SK-N-SH (cell line): ENCODE measurements around the gene RAB11FIP5. TPM values are rescaled to one million over a fixed set of nuclear protein-coding genes. Genes with fewer than 3 reads are reported as not detected.

Experiments
- CTCF ChIA-PET: fragments of 300-600, 350-600 bp; formaldehyde crosslinking; extraction: SDS; loops from one replicate; lab custom pipeline; 2021; lab: Yijun Ruan, JAX
- POLR2A ChIA-PET: fragments of 350-600 bp; sonication (Branson Sonifier 250); formaldehyde crosslinking; extraction: SDS; loops from one replicate; lab custom pipeline; 2020; ENCODE audit warnings: antibody characterized with exemption, inconsistent platforms; lab: Yijun Ruan, JAX
- DNase-seq: peaks from one replicate; pipeline ENCODE4 v3.0.0; 2012
- H2AFZ ChIP-seq: fragments of 200-600 bp; sonication (generic); 2 replicates; pipeline ENCODE4 v1.8.1; 2016; ENCODE audit warnings: antibody characterized with exemption, mild to moderate bottlenecking, low read depth
- H3F3A ChIP-seq: fragments of 200-600 bp; sonication (generic); replicated peaks from 2 replicates; pipeline ENCODE3; 2016; ENCODE audit warnings: antibody characterized with exemption, mild to moderate bottlenecking; ENCODE audit not compliant: insufficient read depth
- H3K27ac ChIP-seq, 2 experiments: fragments of 200-500 bp in 1 of 2; fragments of 200-600 bp in 1 of 2; sonication (Bioruptor generic) in 1 of 2; sonication (generic), shearing (Covaris generic) in 1 of 2; 2 replicates each; pipeline versions ENCODE4 v1.5.1 to v1.6.1; 2014 to 2016; ENCODE audit warnings: low read depth in 2 of 2, inconsistent platforms in 1 of 2, low read length in 1 of 2, mild to moderate bottlenecking in 1 of 2, mixed read lengths in 1 of 2
- H3K27me3 ChIP-seq: fragments of 200-600 bp; sonication (generic), shearing (Covaris generic); 2 replicates; pipeline ENCODE4 v1.6.1; 2016; ENCODE audit warnings: mixed run types; ENCODE audit not compliant: insufficient read depth
- H3K36me3 ChIP-seq, 2 experiments: fragments of 200-500 bp in 1 of 2; fragments of 200-600 bp in 1 of 2; sonication (Bioruptor generic) in 1 of 2; sonication (generic) in 1 of 2; replicated peaks in 1 of 2; 2 replicates each; pipeline versions ENCODE3 to v1.5.1; 2014 to 2016; ENCODE audit warnings: low read length in 1 of 2, mild to moderate bottlenecking in 1 of 2; ENCODE audit not compliant: insufficient read depth in 2 of 2, control insufficient read depth in 1 of 2
- H3K4me1 ChIP-seq, 2 experiments: fragments of 200-500 bp in 1 of 2; fragments of 200-600 bp in 1 of 2; sonication (Bioruptor generic) in 1 of 2; sonication (generic), shearing (Covaris generic) in 1 of 2; 2 replicates each; pipeline versions ENCODE4 v1.5.1 to v1.6.1; 2014 to 2016; ENCODE audit warnings: low read depth in 1 of 2, low read length in 1 of 2, mixed run types in 1 of 2; ENCODE audit not compliant: insufficient read depth in 2 of 2, control insufficient read depth in 1 of 2
- H3K4me2 ChIP-seq: fragments of 200-600 bp; sonication (generic), shearing (Covaris generic); 2 replicates; pipeline ENCODE4 v1.6.1; 2017; ENCODE audit warnings: mixed run types
- H3K4me3 ChIP-seq, 2 experiments: fragments of 200-500 bp in 1 of 2; fragments of 200-600 bp in 1 of 2; sonication (Bioruptor generic) in 1 of 2; sonication (generic), shearing (Covaris generic) in 1 of 2; 2 replicates each; pipeline versions ENCODE4 v1.5.1 to v1.8.1; 2014 to 2016; ENCODE audit warnings: low read depth in 2 of 2, inconsistent platforms in 1 of 2, low read length in 1 of 2, mild to moderate bottlenecking in 1 of 2, mixed read lengths in 1 of 2, moderate library complexity in 1 of 2
- H3K79me2 ChIP-seq: fragments of 200-600 bp; sonication (generic); 2 replicates; pipeline ENCODE4 v1.8.1; 2017; ENCODE audit warnings: mild to moderate bottlenecking; ENCODE audit not compliant: insufficient read depth
- H3K9ac ChIP-seq: fragments of 200-600 bp; sonication (generic); 2 replicates; pipeline ENCODE4 v1.6.1; 2017; ENCODE audit warnings: mixed run types
- H3K9me2 ChIP-seq: fragments of 200-600 bp; sonication (generic); 2 replicates; pipeline ENCODE4 v1.6.1; 2017; ENCODE audit warnings: mixed run types
- H3K9me3 ChIP-seq: fragments of 200-600 bp; sonication (generic); 2 replicates; pipeline ENCODE4 v1.6.1; 2017; ENCODE audit warnings: mixed run types, mild to moderate bottlenecking, moderate library complexity
- H4K20me1 ChIP-seq: fragments of 200-600 bp; sonication (generic); 2 replicates; pipeline ENCODE4 v1.6.1; 2017; ENCODE audit warnings: mild to moderate bottlenecking, mixed run types; ENCODE audit not compliant: insufficient read depth
- CTCF ChIP-seq: fragments of 200-600 bp; sonication (generic); IDR thresholded peaks from 2 replicates; pipeline ENCODE4 v1.6.1; 2017; ENCODE audit warnings: antibody characterized with exemption, mild to moderate bottlenecking, moderate library complexity
- EP300 ChIP-seq, 2 experiments: IDR thresholded peaks; 2 replicates each; pipeline versions ENCODE4 v1.4.0 to v1.6.1; 2012; ENCODE audit warnings: borderline replicate concordance in 1 of 2, low read depth in 1 of 2, low read length in 1 of 2
- EZH2phosphoT487 ChIP-seq: fragments of 200-600 bp; sonication (generic); IDR thresholded peaks from 2 replicates; pipeline ENCODE4 v1.6.1; 2017; ENCODE audit warnings: low read depth, mixed run types, mild to moderate bottlenecking, antibody characterized with exemption, moderate library complexity, borderline replicate concordance
- FOSL2 ChIP-seq: IDR thresholded peaks from 2 replicates; pipeline ENCODE4 v1.4.0; 2012; ENCODE audit warnings: low read depth, mild to moderate bottlenecking, moderate library complexity, borderline replicate concordance
- FOXM1 ChIP-seq: IDR thresholded peaks from 2 replicates; pipeline ENCODE4 v1.4.0; 2012; ENCODE audit warnings: low read depth, mild to moderate bottlenecking
- JUND ChIP-seq: IDR thresholded peaks from 2 replicates; pipeline ENCODE4 v1.4.0; 2012
- MAX ChIP-seq: IDR thresholded peaks from 2 replicates; pipeline ENCODE4 v1.4.0; 2012; ENCODE audit warnings: low read depth
- MEF2A ChIP-seq: IDR thresholded peaks from 2 replicates; pipeline ENCODE4 v1.4.0; 2012; ENCODE audit warnings: low read depth, borderline replicate concordance
- MXI1 ChIP-seq: IDR thresholded peaks from 2 replicates; pipeline ENCODE4 v1.6.1; 2012; ENCODE audit warnings: mild to moderate bottlenecking, low read depth, low read length, improper control_type of control experiment
- NRF1 ChIP-seq: IDR thresholded peaks from 2 replicates; pipeline ENCODE4 v1.6.1; 2012; ENCODE audit warnings: low read depth, mild to moderate bottlenecking, low read length
- POLR2AphosphoS5 ChIP-seq: IDR thresholded peaks from 2 replicates; pipeline ENCODE4 v1.6.1; 2012; ENCODE audit warnings: low read depth, low read length
- RAD21 ChIP-seq: IDR thresholded peaks from 2 replicates; pipeline ENCODE4 v1.6.1; 2012; ENCODE audit warnings: mild to moderate bottlenecking, low read length
- RCOR1 ChIP-seq: fragments of 150-350 bp; IDR thresholded peaks from 2 replicates; pipeline ENCODE4 v1.6.1; 2017; ENCODE audit warnings: antibody characterized with exemption, low read length
- TCF12 ChIP-seq: IDR thresholded peaks from 2 replicates; pipeline ENCODE4 v1.4.0; 2012
- TEAD4 ChIP-seq: IDR thresholded peaks from 2 replicates; pipeline ENCODE4 v1.4.0; 2012; ENCODE audit warnings: mild to moderate bottlenecking, borderline replicate concordance; ENCODE audit not compliant: insufficient read depth
- USF1 ChIP-seq: IDR thresholded peaks from 2 replicates; pipeline ENCODE4 v1.4.0; 2012; ENCODE audit warnings: low read depth, borderline replicate concordance
- ZBTB33 ChIP-seq: IDR thresholded peaks from 2 replicates; pipeline ENCODE4 v1.4.0; 2012; ENCODE audit warnings: low read depth, borderline replicate concordance
- WGBS: methylation state at CpG from one replicate; pipeline ENCODE4 v1.1.6; 2017; ENCODE audit warnings: low lambda C conversion rate; 5-methylcytosine and 5-hydroxymethylcytosine counted together
- polyA plus RNA-seq, 3 experiments: library from polyadenylated mRNA; depleted of rRNA; stranded (reverse); fragments of >200 nt; gene quantifications; 2 replicates each; pipeline ENCODE4 v1.2.3, GENCODE V29; 2012

Gene RAB11FIP5
- polyA plus RNA-seq, 1 of the 3 experiments (the other 2 are of a cell fraction), result 17.1 TPM

GRCh38 chr2:73036766-73037165, 76.0 kb downstream of the RAB11FIP5 start:
- Histone ChIP-seq H3K79me2 (no peaks in the 10 kb centered on the region), H3K36me3 (no peaks in the 10 kb centered on the region), H3F3A (no peaks in the 10 kb centered on the region), H3K27ac (no peak overlapping the region), H3K4me1 (no peaks in the 10 kb centered on the region; a peak in 1 of 4 replicates), H4K20me1 (no peaks in the 10 kb centered on the region; the same call in 1 of the 2 replicates), H3K9ac (no peak overlapping the region), H3K4me2 (no peak overlapping the region), H3K9me2 (no peaks in the 10 kb centered on the region), H3K27me3 (no peaks in the 10 kb centered on the region), H2AFZ (no peak overlapping the region), H3K4me3 (no peak overlapping the region), H3K9me3 (no peaks in the 10 kb centered on the region)
- CTCF ChIA-PET, result interaction anchor here (1.5 kb wide), 1 partner anchor 141 kb away, joined by 3 read pairs; no protein-coding TSS in a partner anchor
- TF ChIP-seq CTCF (no peak), ZBTB33 (no peak), TEAD4 (no peak), JUND (no peak), POLR2AphosphoS5 (no peak), USF1 (no peak), RCOR1 (no peak), FOSL2 (no peak), MAX (no peak), EZH2phosphoT487 (no peak), EP300 (IDR thresholded peaks at IDR 0.05; ENCODE audit: borderline replicate concordance in 1 of 2, low read depth in 1 of 2, low read length in 1 of 2) (no peak), NRF1 (no peak), TCF12 (no peak), MXI1 (no peak), FOXM1 (no peak), MEF2A (no peak), RAD21 (no peak)
- no peak for DNase-seq
- POLR2A ChIA-PET, result no interaction called here
- 97% methylated on average over 7 of the region's 11 CpGs for WGBS
